Common myeloid progenitor, CD34-positive (primary cell): Measurements from ENCODE around the gene FARSB.

Experiments used
- CTCF ChIA-PET: fragments of 350-600 bp; sonication (Branson Sonifier 250); formaldehyde crosslinking; loops from one replicate; lab custom pipeline; 2021; ENCODE audit warnings: antibody characterized with exemption; lab: Charles Lee
- POLR2A ChIA-PET: fragments of 350-600 bp; sonication (Branson Sonifier 250); formaldehyde crosslinking; loops from one replicate; lab custom pipeline; 2021; ENCODE audit warnings: antibody characterized with exemption; lab: Charles Lee
- DNase-seq, 3 donors: peaks; one replicate each; pipeline versions ENCODE4 v3.0.0 to v3.0.0-alpha.2; 2013
- H3K27ac ChIP-seq, 2 experiments: 1 replicate in 1 of 2; 2 replicates in 1 of 2; pipeline ENCODE4 v1.7.0; 2013; ENCODE audit warnings: inconsistent platforms in 2 of 2, low read length in 2 of 2, mild to moderate bottlenecking in 2 of 2, low read depth in 1 of 2, moderate library complexity in 1 of 2; ENCODE audit not compliant: severe bottlenecking in 2 of 2, insufficient read depth in 1 of 2, poor library complexity in 1 of 2
- H3K27me3 ChIP-seq, 5 experiments: replicated peaks in 2 of 5; 1 replicate in 3 of 5; 2 replicates in 2 of 5; pipeline versions ENCODE4 v1.6.1 to v1.7.0; 2013; ENCODE audit warnings: low read length in 4 of 5, mild to moderate bottlenecking in 2 of 5, moderate library complexity in 2 of 5, inconsistent platforms in 1 of 5; ENCODE audit not compliant: insufficient read depth in 5 of 5, control insufficient read depth in 4 of 5
- H3K36me3 ChIP-seq, 4 experiments: 1 replicate in 2 of 4; 2 replicates in 2 of 4; pipeline versions ENCODE4 v1.6.1 to v1.7.0; 2013; ENCODE audit warnings: low read length in 3 of 4, control low read depth in 1 of 4, mild to moderate bottlenecking in 1 of 4; ENCODE audit not compliant: control insufficient read depth in 4 of 4, insufficient read depth in 4 of 4
- H3K4me1 ChIP-seq, 4 experiments: 1 replicate in 3 of 4; 2 replicates in 1 of 4; pipeline versions ENCODE4 v1.6.1 to v1.7.1; 2013; ENCODE audit warnings: low read length in 3 of 4, mild to moderate bottlenecking in 3 of 4, control low read depth in 1 of 4, inconsistent platforms in 1 of 4, moderate library complexity in 1 of 4; ENCODE audit not compliant: control insufficient read depth in 4 of 4, insufficient read depth in 4 of 4; ENCODE audit errors: control extremely low read depth in 1 of 4
- H3K4me3 ChIP-seq, 7 experiments: 1 replicate in 4 of 7; 2 replicates in 3 of 7; pipeline versions ENCODE4 v1.5.1 to v1.7.0; 2013; ENCODE audit warnings: mild to moderate bottlenecking in 7 of 7, low read length in 6 of 7, moderate library complexity in 6 of 7, inconsistent platforms in 2 of 7, low read depth in 2 of 7, control low read depth in 1 of 7; ENCODE audit not compliant: insufficient read depth in 4 of 7, control insufficient read depth in 1 of 7; ENCODE audit errors: extremely low read depth in 1 of 7
- H3K9me3 ChIP-seq, 5 experiments: 1 replicate in 4 of 5; 2 replicates in 1 of 5; pipeline versions ENCODE4 v1.6.1 to v1.7.1; 2013; ENCODE audit warnings: low read length in 4 of 5, mild to moderate bottlenecking in 2 of 5, inconsistent platforms in 1 of 5, low read depth in 1 of 5, moderate library complexity in 1 of 5; ENCODE audit not compliant: control insufficient read depth in 4 of 5, insufficient read depth in 2 of 5; ENCODE audit errors: control extremely low read depth in 1 of 5
- WGBS: methylation state at CpG from one replicate; pipeline ENCODE4 v1.1.5; 2013; ENCODE audit not compliant: insufficient coverage; 5-methylcytosine and 5-hydroxymethylcytosine counted together

Gene FARSB

DNA sequence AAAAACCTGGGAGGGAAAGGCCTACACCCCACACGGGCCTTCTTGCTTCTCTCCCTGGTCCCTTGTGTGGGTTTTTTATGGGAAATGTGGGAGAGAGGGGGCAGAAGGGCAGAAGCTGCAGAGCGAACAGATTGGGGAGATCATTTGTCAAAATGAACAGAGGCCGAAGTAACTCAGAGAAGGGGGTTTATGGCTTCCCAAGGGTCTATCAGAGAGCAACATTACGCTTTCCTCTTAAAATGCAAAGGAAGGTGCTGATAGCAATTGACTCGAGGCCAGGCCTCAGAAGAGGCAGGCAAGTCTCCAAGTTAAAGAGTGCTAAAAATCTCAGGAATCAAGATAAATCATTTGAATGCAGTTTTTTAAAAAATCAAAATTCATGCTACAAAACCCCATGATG lies 130.1 kb downstream of the FARSB start:
- no peak for DNase-seq
- WGBS: 95% methylated on average over 5 of the region's 5 CpGs
- Histone ChIP-seq H3K4me3 (no peak overlapping the region), H3K9me3 (peaks cover 0 to 7% (median 0%) of the 10 kb centered on the region in 5 experiments), H3K36me3 (no peaks in the 10 kb centered on the region), H3K27ac (no peak overlapping the region), H3K27me3 (peaks cover 0 to 4% (median 0%) of the 10 kb centered on the region in 5 experiments), H3K4me1 (no peaks in the 10 kb centered on the region)
- POLR2A ChIA-PET: no interaction called here
- CTCF ChIA-PET: no interaction called here

GRCh38 chr2:222523783-222524544 lies 131.9 kb downstream of the FARSB start:
- ChIA-PET POLR2A (no interaction called here), CTCF (no interaction called here)
- H3K27me3 ChIP-seq: peaks cover 0 to 4% (median 0%) of the 10 kb centered on the region in 5 experiments
- no peak overlapping the region for H3K27ac ChIP-seq
- no peaks in the 10 kb centered on the region for H3K36me3 ChIP-seq
- H3K4me3 ChIP-seq: no peak overlapping the region
- no peak for DNase-seq
- H3K4me1 ChIP-seq: no peaks in the 10 kb centered on the region
- 100% methylated on average over 3 of the region's 4 CpGs for WGBS
- H3K9me3 ChIP-seq: no peaks in the 10 kb centered on the region

DNA sequence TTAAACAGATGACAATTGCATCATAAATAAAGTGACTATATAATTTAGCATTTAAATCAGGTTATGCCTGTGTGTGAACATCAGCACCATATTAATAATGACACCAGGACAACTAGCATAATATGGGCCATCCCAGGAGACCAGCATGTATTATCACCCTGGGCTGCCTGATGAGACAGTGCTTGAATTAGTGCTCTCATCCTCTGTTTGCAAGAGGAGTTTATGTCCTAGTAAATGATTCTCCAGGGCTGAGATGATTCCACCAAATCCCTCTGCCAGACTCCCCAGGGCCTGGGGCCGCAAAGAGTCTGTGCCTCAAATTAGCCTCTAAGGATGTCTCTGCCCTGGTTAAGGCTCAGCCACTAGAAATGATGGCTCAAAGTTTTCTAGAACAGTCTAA lies 133.8 kb downstream of the FARSB start:
- ChIA-PET CTCF (no interaction called here), POLR2A (no interaction called here)
- peaks cover 0 to 6% (median 0%) of the 10 kb centered on the region in 5 experiments for H3K27me3 ChIP-seq
- no peaks in the 10 kb centered on the region for H3K36me3 ChIP-seq
- no CpG with 5 or more reads among the region's 1 CpG for WGBS
- no peaks in the 10 kb centered on the region for H3K4me1 ChIP-seq
- no peaks in the 10 kb centered on the region for H3K9me3 ChIP-seq
- no peak overlapping the region for H3K4me3 ChIP-seq
- DNase-seq: no peak
- H3K27ac ChIP-seq: no peak overlapping the region

GRCh38 chr2:222521099-222521498 lies 134.8 kb downstream of the FARSB start:
- no peaks in the 10 kb centered on the region for H3K4me1 ChIP-seq
- no peaks in the 10 kb centered on the region for H3K9me3 ChIP-seq
- no peaks in the 10 kb centered on the region for H3K36me3 ChIP-seq
- DNase-seq: no peak
- 86% methylated on average over 3 of the region's 3 CpGs for WGBS
- peaks cover 0 to 6% (median 0%) of the 10 kb centered on the region in 5 experiments for H3K27me3 ChIP-seq
- ChIA-PET CTCF (no interaction called here), POLR2A (no interaction called here)
- no peak overlapping the region for H3K27ac ChIP-seq
- no peak overlapping the region for H3K4me3 ChIP-seq
